IPS-15b (cell line): ENCODE measurements around the gene EVC2.

Experiments used
- H3K27me3 ChIP-seq: one replicate; pipeline ENCODE4 v1.6.1; 2013; ENCODE audit warnings: low read length; ENCODE audit not compliant: control insufficient read depth, insufficient read depth
- H3K36me3 ChIP-seq: one replicate; pipeline ENCODE4 v1.6.1; 2013; ENCODE audit warnings: low read length; ENCODE audit not compliant: control insufficient read depth, insufficient read depth
- H3K4me1 ChIP-seq: one replicate; pipeline ENCODE4 v1.6.1; 2013; ENCODE audit warnings: mild to moderate bottlenecking, low read length; ENCODE audit not compliant: control insufficient read depth, insufficient read depth
- H3K4me3 ChIP-seq: one replicate; pipeline ENCODE4 v1.5.1; 2013; ENCODE audit warnings: low read depth, low read length
- H3K9ac ChIP-seq: one replicate; pipeline ENCODE4 v1.6.1; 2013; ENCODE audit warnings: low read depth, mild to moderate bottlenecking, low read length
- H3K9me3 ChIP-seq: one replicate; pipeline ENCODE4 v1.6.1; 2013; ENCODE audit warnings: mild to moderate bottlenecking, low read length; ENCODE audit not compliant: control insufficient read depth, insufficient read depth

EVC2 gene

GRCh38 chr4:5547651-5548249, 160.6 kb downstream of the EVC2 start:
- Histone ChIP-seq H3K9me3 (peaks cover 3% of the 10 kb centered on the region), H3K4me1 (no peaks in the 10 kb centered on the region), H3K4me3 (no peak overlapping the region), H3K9ac (no peak overlapping the region), H3K27me3 (no peaks in the 10 kb centered on the region), H3K36me3 (no peaks in the 10 kb centered on the region)

DNA sequence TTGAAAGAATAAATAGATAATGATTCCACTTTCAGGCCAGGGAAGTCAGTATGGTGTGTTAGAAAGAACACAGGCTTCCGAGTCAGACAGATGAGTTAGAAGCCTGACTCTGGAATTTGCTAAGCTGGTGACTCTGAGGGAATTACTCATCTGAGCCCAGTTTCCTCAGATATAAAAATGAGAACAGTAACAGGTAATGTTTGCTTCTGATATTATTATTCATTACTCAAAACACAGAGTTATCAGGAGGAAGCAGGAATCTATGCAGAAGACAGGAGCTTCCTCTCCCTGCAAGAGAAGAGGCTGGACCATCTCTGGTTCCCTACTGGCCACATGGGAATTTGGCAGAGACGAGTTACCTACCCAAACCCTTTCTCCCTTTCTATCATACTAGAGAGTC, 163.1 kb downstream of the EVC2 start:
- Histone ChIP-seq H3K4me3 (no peak overlapping the region), H3K27me3 (no peaks in the 10 kb centered on the region), H3K4me1 (no peaks in the 10 kb centered on the region), H3K9me3 (no peaks in the 10 kb centered on the region), H3K36me3 (no peaks in the 10 kb centered on the region), H3K9ac (no peak overlapping the region)

DNA sequence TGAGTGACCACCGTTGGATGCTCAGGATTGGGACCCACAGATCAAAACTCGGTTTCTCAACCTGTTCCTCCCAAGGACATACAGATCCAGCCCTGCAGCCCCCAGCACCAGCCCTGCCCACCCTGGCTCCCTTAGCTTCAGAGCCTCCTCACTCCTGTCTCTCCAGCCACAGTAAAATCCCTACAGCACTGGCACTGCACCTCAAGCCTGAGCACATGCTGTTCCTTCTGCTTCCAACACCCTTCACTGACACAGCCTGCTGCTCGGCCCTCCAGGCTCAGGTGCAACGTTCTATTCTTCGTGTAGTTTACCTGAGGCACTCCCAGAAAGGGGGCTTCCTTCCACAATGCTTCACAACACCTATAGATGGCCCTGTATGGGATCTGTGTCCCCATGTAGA, 163.6 kb downstream of the EVC2 start:
- H3K4me3 ChIP-seq: no peak overlapping the region
- no peak overlapping the region for H3K9ac ChIP-seq
- no peaks in the 10 kb centered on the region for H3K4me1 ChIP-seq
- H3K36me3 ChIP-seq: no peaks in the 10 kb centered on the region
- no peaks in the 10 kb centered on the region for H3K9me3 ChIP-seq
- no peaks in the 10 kb centered on the region for H3K27me3 ChIP-seq

- H3K9ac ChIP-seq: no peak overlapping the region
- no peaks in the 10 kb centered on the region for H3K36me3 ChIP-seq
- no peaks in the 10 kb centered on the region for H3K4me1 ChIP-seq
- H3K27me3 ChIP-seq: no peaks in the 10 kb centered on the region
- H3K9me3 ChIP-seq: no peaks in the 10 kb centered on the region
- no peak overlapping the region for H3K4me3 ChIP-seq
These were observed 164.7 kb downstream of the EVC2 start for GRCh38 chr4:5543681-5544080.

- Histone ChIP-seq H3K27me3 (no peaks in the 10 kb centered on the region), H3K4me1 (no peaks in the 10 kb centered on the region), H3K36me3 (no peaks in the 10 kb centered on the region), H3K4me3 (no peak overlapping the region), H3K9ac (no peak overlapping the region), H3K9me3 (no peaks in the 10 kb centered on the region)
These were observed 167.2 kb downstream of the EVC2 start for GRCh38 chr4:5541169-5541568.

- Histone ChIP-seq H3K27me3 (no peaks in the 10 kb centered on the region), H3K4me3 (no peak overlapping the region), H3K36me3 (no peaks in the 10 kb centered on the region), H3K4me1 (no peaks in the 10 kb centered on the region), H3K9ac (no peak overlapping the region), H3K9me3 (no peaks in the 10 kb centered on the region)
These were observed 168.8 kb downstream of the EVC2 start for GRCh38 chr4:5539584-5539983.

DNA sequence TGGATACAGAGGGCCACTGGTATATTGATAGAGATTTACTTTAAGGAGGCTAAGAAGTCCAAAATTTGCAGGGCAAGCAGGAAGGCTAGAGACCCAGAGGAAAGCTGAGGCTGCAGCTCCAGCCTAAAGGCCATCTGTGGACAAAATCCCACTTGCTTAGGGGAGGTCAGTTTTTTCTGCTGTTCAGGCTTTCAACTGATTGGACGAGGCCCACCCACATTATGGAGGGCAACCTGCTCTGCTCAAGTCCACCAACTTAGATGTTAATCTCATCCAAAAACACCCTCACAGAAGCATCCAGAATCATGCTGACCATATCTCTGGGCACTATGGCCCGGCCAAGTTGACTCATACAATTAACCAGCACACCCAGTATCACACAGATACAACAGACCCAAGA, 176.3 kb downstream of the EVC2 start:
- H3K9me3 ChIP-seq: no peaks in the 10 kb centered on the region
- no peaks in the 10 kb centered on the region for H3K27me3 ChIP-seq
- no peak overlapping the region for H3K9ac ChIP-seq
- H3K4me3 ChIP-seq: no peak overlapping the region
- no peaks in the 10 kb centered on the region for H3K4me1 ChIP-seq
- no peaks in the 10 kb centered on the region for H3K36me3 ChIP-seq

DNA sequence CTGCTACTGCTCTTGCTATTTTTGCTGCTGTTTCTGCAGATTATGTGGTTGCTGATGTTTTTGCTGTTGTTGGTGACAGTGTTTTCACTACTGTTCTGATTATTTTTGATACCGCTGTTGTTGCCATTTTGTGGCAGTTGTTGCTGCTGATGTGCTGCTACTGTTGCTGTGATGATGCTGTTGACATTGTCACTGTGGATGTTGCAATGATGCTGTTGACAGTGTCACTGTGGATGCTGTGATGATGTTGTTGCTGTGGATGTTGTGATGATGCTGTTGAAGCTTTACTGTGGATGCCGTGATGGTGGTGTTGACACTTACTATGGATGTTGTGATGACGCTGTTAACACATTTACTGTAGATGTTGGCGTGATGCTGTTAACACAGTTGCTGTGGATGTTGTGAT, 180.3 kb downstream of the EVC2 start:
- Histone ChIP-seq H3K9me3 (no peaks in the 10 kb centered on the region), H3K4me3 (no peak overlapping the region), H3K36me3 (no peaks in the 10 kb centered on the region), H3K27me3 (no peaks in the 10 kb centered on the region), H3K4me1 (no peaks in the 10 kb centered on the region), H3K9ac (no peak overlapping the region)

GRCh38 chr4:5527211-5527610, 181.1 kb downstream of the EVC2 start:
- H3K9ac ChIP-seq: no peak overlapping the region
- H3K27me3 ChIP-seq: no peaks in the 10 kb centered on the region
- no peak overlapping the region for H3K4me3 ChIP-seq
- no peaks in the 10 kb centered on the region for H3K9me3 ChIP-seq
- H3K36me3 ChIP-seq: no peaks in the 10 kb centered on the region
- no peaks in the 10 kb centered on the region for H3K4me1 ChIP-seq

GRCh38 chr4:5526080-5526846, 182.1 kb downstream of the EVC2 start:
- no peaks in the 10 kb centered on the region for H3K4me1 ChIP-seq
- H3K36me3 ChIP-seq: no peaks in the 10 kb centered on the region
- H3K27me3 ChIP-seq: no peaks in the 10 kb centered on the region
- H3K9ac ChIP-seq: no peak overlapping the region
- H3K4me3 ChIP-seq: no peak overlapping the region
- no peaks in the 10 kb centered on the region for H3K9me3 ChIP-seq

DNA sequence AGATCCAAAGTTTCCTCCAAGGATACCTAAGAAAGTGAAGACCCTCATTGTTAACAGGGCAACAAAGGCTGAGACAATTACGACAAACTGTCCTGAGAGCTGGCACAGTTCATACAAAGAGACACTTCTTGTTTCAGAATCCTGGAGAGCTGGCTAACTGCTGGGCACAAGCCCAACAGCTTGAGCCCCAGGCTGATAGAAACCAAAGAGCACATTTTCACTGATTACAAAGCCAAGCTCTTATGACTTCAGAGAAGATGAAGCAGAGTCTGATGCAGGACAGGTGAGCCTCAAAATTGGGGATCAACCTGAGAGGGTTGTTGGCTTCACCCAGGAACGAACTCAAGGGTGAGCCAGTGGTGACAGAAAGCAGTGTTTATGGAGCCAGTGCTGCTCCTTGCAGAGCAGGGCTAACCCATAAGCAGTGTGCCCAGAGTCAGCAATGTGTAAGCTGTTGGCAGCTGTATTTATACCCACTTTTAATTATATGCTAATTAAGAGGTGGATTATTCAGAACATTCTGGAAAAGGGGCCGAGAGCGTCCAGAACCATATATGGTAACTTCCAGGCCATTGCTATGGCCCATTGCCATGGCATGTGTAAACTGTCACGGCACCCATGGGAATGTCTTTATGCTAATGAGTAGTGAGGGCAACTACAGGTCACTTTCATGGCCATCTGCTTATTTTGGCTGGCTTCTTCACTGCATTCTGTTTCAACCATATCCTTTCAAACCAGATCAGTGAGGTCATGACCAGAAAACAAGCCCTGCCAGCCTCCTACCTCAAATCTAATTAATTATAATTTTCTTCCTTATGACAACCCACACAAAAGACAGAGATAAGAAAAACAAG, 183.7 kb downstream of the EVC2 start:
- H3K9me3 ChIP-seq: no peaks in the 10 kb centered on the region
- no peak overlapping the region for H3K4me3 ChIP-seq
- H3K9ac ChIP-seq: no peak overlapping the region

GRCh38 chr4:5517372-5517771, 191.0 kb downstream of the EVC2 start:
- Histone ChIP-seq H3K4me1 (no peaks in the 10 kb centered on the region), H3K27me3 (no peaks in the 10 kb centered on the region), H3K36me3 (peaks cover 4% of the 10 kb centered on the region), H3K4me3 (no peak overlapping the region), H3K9ac (no peak overlapping the region), H3K9me3 (no peaks in the 10 kb centered on the region)

More for the DNA sequence above, 183.7 kb downstream of the EVC2 start:
- Histone ChIP-seq H3K36me3 (no peaks in the 10 kb centered on the region), H3K27me3 (no peaks in the 10 kb centered on the region), H3K4me1 (no peaks in the 10 kb centered on the region)
